ENCODE data around the gene CCL18.
"Not testable (repeated sequence)": the region's sequence is repeated elsewhere in the genome, so short reads cannot be mapped to it uniquely, and the experiment has no call there.

GRCh38 chr17:36092715-36093114 is 28.6 kb downstream of the CCL18 start:
- not testable (repeated sequence) for TF ChIP-seq POLR2A, CTCF (IDR thresholded peaks at IDR 0.05)
